Transverse colon (tissue), 4 donors: ENCODE measurements around the gene METTL8. TPM values are rescaled to one million over a fixed set of nuclear protein-coding genes. Genes with fewer than 3 reads are reported as not detected.

Experiments
- DNase-seq: peaks from one replicate; pipeline ENCODE4 v3.0.0-alpha.2; 2019
- H3K27ac ChIP-seq, 4 donors: fragments of 200-600 bp; sonication (generic); 2 replicates each; pipeline ENCODE4 v1.5.1; 2016 to 2018; ENCODE audit warnings: inconsistent platforms in 4 of 4
- H3K27me3 ChIP-seq: fragments of 200-600 bp; sonication (generic); 2 replicates; pipeline ENCODE4 v1.5.1; 2017; ENCODE audit warnings: inconsistent platforms
- H3K36me3 ChIP-seq, 4 donors: fragments of 200-600 bp; sonication (generic); 2 replicates each; pipeline ENCODE4 v1.5.1; 2017 to 2019; ENCODE audit warnings: inconsistent platforms in 4 of 4
- H3K4me1 ChIP-seq, 4 donors: fragments of 200-600 bp; sonication (generic); 2 replicates each; pipeline ENCODE4 v1.5.1; 2017 to 2020; ENCODE audit warnings: inconsistent platforms in 4 of 4
- H3K4me3 ChIP-seq, 4 donors: fragments of 200-600 bp; sonication (generic); 1 replicate in 1 of 4; 2 replicates in 3 of 4; pipeline versions ENCODE4 v1.5.1 to v1.6.1; 2017 to 2019; ENCODE audit warnings: inconsistent platforms in 4 of 4
- H3K9me3 ChIP-seq, 2 donors: fragments of 200-600 bp; sonication (generic); 2 replicates each; pipeline ENCODE4 v1.5.1; 2017 to 2019; ENCODE audit warnings: inconsistent platforms in 2 of 2
- CTCF ChIP-seq, 5 experiments: fragments of 200-600 bp in 3 of 5; fragments of 450-650 bp in 2 of 5; sonication (generic) in 3 of 5; IDR thresholded peaks; 1 replicate in 2 of 5; 2 replicates in 3 of 5; pipeline ENCODE4 v1.5.1; 2016 to 2017; ENCODE audit warnings: antibody characterized with exemption in 5 of 5, inconsistent platforms in 3 of 5, mild to moderate bottlenecking in 2 of 5, moderate library complexity in 1 of 5
- EP300 ChIP-seq: sonication (generic); formaldehyde crosslinking; IDR thresholded peaks from one replicate; pipeline ENCODE4 v1.6.1; 2017; ENCODE audit warnings: antibody characterized with exemption, low read depth
- POLR2A ChIP-seq: fragments of 450-650 bp; IDR thresholded peaks from one replicate; pipeline ENCODE4 v1.6.1; 2016; ENCODE audit warnings: antibody characterized with exemption, mild to moderate bottlenecking, moderate library complexity
- POLR2AphosphoS5 ChIP-seq, 3 donors: sonication (generic); formaldehyde crosslinking; IDR thresholded peaks; one replicate each; pipeline ENCODE4 v1.6.1; 2016; ENCODE audit warnings: antibody characterized with exemption in 3 of 3
- WGBS, 2 donors: methylation state at CpG; one replicate each; pipeline ENCODE4 v1.1.5; 2018; ENCODE audit warnings: low coverage in 1 of 2; 5-methylcytosine and 5-hydroxymethylcytosine counted together
- in situ Hi-C, 4 donors: fragments of 200-750 bp; cut with MboI; loops; one replicate each; pipeline versions ENCODE4 v1.15.0 to v1.15.1; 2017; ENCODE audit warnings: low sequenced_read_pairs in 3 of 4, low pct_ligation_motif_present in 1 of 4, low pct_unique_long_range_greater_than_20kb in 1 of 4
- intact Hi-C: fragments of 100-400 bp; cut with DNase I; formaldehyde crosslinking; loops from one replicate; pipeline ENCODE4 v1.15.1; 2023; ENCODE audit warnings: low total_unique reads
- total RNA-seq, 4 donors: library from RNA; depleted of rRNA; stranded (reverse); fragments of >200 nt; gene quantifications; one replicate each; pipeline ENCODE4 v1.1.0, GENCODE V29; 2016

METTL8 gene
- total RNA-seq, 4 donors from 2014 or later: 6.7 to 64.5 (median 22.1) TPM

GRCh38 chr2:171479154-171479814 is 45.5 kb upstream of the METTL8 start:
- no peak overlapping the region for H3K4me3 ChIP-seq
- intact Hi-C loops: no loop called here
- H3K27me3 ChIP-seq: no peaks in the 10 kb centered on the region
- DNase-seq: no peak
- H3K36me3 ChIP-seq: peaks cover 0 to 5% (median 2%) of the 10 kb centered on the region in 4 donors
- no peak overlapping the region for H3K27ac ChIP-seq
- TF ChIP-seq POLR2A (no peak), EP300 (no peak), POLR2AphosphoS5 (IDR thresholded peaks at IDR 0.05) (no peak), CTCF (IDR thresholded peaks at IDR 0.05) (no peak)
- in situ Hi-C loops: no loop called here
- peaks cover 0 to 5% (median 2%) of the 10 kb centered on the region in 4 donors for H3K4me1 ChIP-seq
- WGBS, 2 donors: 85 to 89% methylated on average over 3 of the region's 3 CpGs
- H3K9me3 ChIP-seq: no peaks in the 10 kb centered on the region

- WGBS, 2 donors: 0 to 52% methylated on average over 1 of the region's 1 CpG
- intact Hi-C loops (no loop called here), in situ Hi-C loops (no loop called here)
- H3K4me3 ChIP-seq: no peak overlapping the region
- peaks cover 0 to 5% (median 2%) of the 10 kb centered on the region in 4 donors for H3K4me1 ChIP-seq
- TF ChIP-seq EP300: no peak
- no peak for TF ChIP-seq POLR2A
- TF ChIP-seq CTCF (IDR thresholded peaks at IDR 0.05): no peak
- no peak for TF ChIP-seq POLR2AphosphoS5 (IDR thresholded peaks at IDR 0.05)
- no peak overlapping the region for H3K27ac ChIP-seq
- H3K27me3 ChIP-seq: no peaks in the 10 kb centered on the region
- no peak for DNase-seq
- peaks cover 0 to 5% (median 2%) of the 10 kb centered on the region in 4 donors for H3K36me3 ChIP-seq
- no peaks in the 10 kb centered on the region for H3K9me3 ChIP-seq
These were observed 44.6 kb upstream of the METTL8 start for GRCh38 chr2:171478345-171478744.

- TF ChIP-seq POLR2A (no peak), POLR2AphosphoS5 (IDR thresholded peaks at IDR 0.05) (no peak), CTCF (IDR thresholded peaks at IDR 0.05) (no peak), EP300 (no peak)
- H3K27me3 ChIP-seq: no peaks in the 10 kb centered on the region
- peaks cover 0 to 5% (median 0%) of the 10 kb centered on the region in 4 donors for H3K4me1 ChIP-seq
- no peak overlapping the region for H3K27ac ChIP-seq
- intact Hi-C loops (no loop called here), in situ Hi-C loops (no loop called here)
- H3K9me3 ChIP-seq: no peaks in the 10 kb centered on the region
- DNase-seq: no peak
- no peak overlapping the region for H3K4me3 ChIP-seq
- 54 to 56% methylated on average over 1 of the region's 1 CpG for WGBS, 2 donors
- H3K36me3 ChIP-seq: peaks cover 0 to 9% (median 2%) of the 10 kb centered on the region in 4 donors
These were observed 42.2 kb upstream of the METTL8 start for GRCh38 chr2:171475979-171476378.

- H3K9me3 ChIP-seq: no peaks in the 10 kb centered on the region
- in situ Hi-C loops (no loop called here), intact Hi-C loops (no loop called here)
- H3K36me3 ChIP-seq: peaks cover 0 to 24% (median 6%) of the 10 kb centered on the region in 4 donors
- H3K27ac ChIP-seq: no peak overlapping the region
- no peaks in the 10 kb centered on the region for H3K4me1 ChIP-seq
- H3K27me3 ChIP-seq: no peaks in the 10 kb centered on the region
- TF ChIP-seq POLR2A (no peak), CTCF (IDR thresholded peaks at IDR 0.05) (no peak), EP300 (no peak), POLR2AphosphoS5 (IDR thresholded peaks at IDR 0.05) (no peak)
- WGBS, 2 donors: 87 to 96% methylated on average over 4 to 5 of the region's 5 CpGs
- no peak overlapping the region for H3K4me3 ChIP-seq
- DNase-seq: no peak
These were observed 36.3 kb upstream of the METTL8 start for GRCh38 chr2:171470129-171470528.
